HEK293 (cell line): ENCODE measurements around the gene LSM14B.

Experiments
- CTCF ChIA-PET: fragments of 350-600 bp; formaldehyde crosslinking; extraction: SDS; loops from one replicate; lab custom pipeline; 2021; ENCODE audit warnings: antibody characterized with exemption; lab: Yijun Ruan, JAX
- POLR2A ChIA-PET: fragments of 300-600 bp; formaldehyde crosslinking; extraction: SDS; loops from one replicate; lab custom pipeline; 2020; ENCODE audit warnings: antibody characterized with exemption, inconsistent platforms; lab: Yijun Ruan, JAX
- H3K27ac ChIP-seq: fragments of 200-500 bp; sonication (Bioruptor generic); 2 replicates; pipeline ENCODE4 v1.5.1; 2014; ENCODE audit warnings: low read depth, low read length, control low read depth, inconsistent platforms; ENCODE audit errors: extremely low read depth
- H3K36me3 ChIP-seq, 2 experiments: fragments of 200-500 bp in 1 of 2; sonication (Bioruptor generic) in 1 of 2; 1 replicate in 1 of 2; 2 replicates in 1 of 2; pipeline ENCODE4 v1.5.1; 2014 to 2017; ENCODE audit warnings: inconsistent platforms in 2 of 2, low read length in 2 of 2; ENCODE audit not compliant: control insufficient read depth in 2 of 2, insufficient read depth in 1 of 2
- H3K4me1 ChIP-seq: fragments of 200-500 bp; sonication (Bioruptor generic); 2 replicates; pipeline ENCODE4 v1.5.1; 2014; ENCODE audit warnings: mild to moderate bottlenecking, low read length, inconsistent platforms; ENCODE audit not compliant: control insufficient read depth, insufficient read depth
- H3K4me3 ChIP-seq: 2 replicates; pipeline ENCODE4 v1.5.1; 2011; ENCODE audit warnings: low read depth, mild to moderate bottlenecking, control low read depth, low read length, moderate library complexity
- H3K9me3 ChIP-seq: fragments of 200-500 bp; sonication (Bioruptor generic); 2 replicates; pipeline ENCODE4 v1.5.1; 2014; ENCODE audit warnings: low read depth, low read length, inconsistent platforms; ENCODE audit not compliant: control insufficient read depth, insufficient read depth
- EGR2 ChIP-seq: fragments of 450-650 bp; formaldehyde crosslinking; IDR thresholded peaks from 2 replicates; pipeline ENCODE4 v1.5.1; 2016; ENCODE audit warnings: low read depth, missing biosample characterization, missing genetic modification characterization
- KLF16 ChIP-seq: fragments of 450-650 bp; formaldehyde crosslinking; IDR thresholded peaks from 2 replicates; pipeline ENCODE4 v1.5.1; 2017; ENCODE audit warnings: missing biosample characterization, missing genetic modification characterization
- KLF17 ChIP-seq: fragments of 450-650 bp; formaldehyde crosslinking; IDR thresholded peaks from 2 replicates; pipeline ENCODE4 v1.5.1; 2016; ENCODE audit warnings: missing biosample characterization, missing genetic modification characterization
- ZFHX2 ChIP-seq: fragments of 450-650 bp; formaldehyde crosslinking; conservative IDR thresholded peaks from 2 replicates; pipeline ENCODE4 v1.5.1; 2016; ENCODE audit warnings: missing biosample characterization, missing genetic modification characterization
- ZNF157 ChIP-seq: fragments of 450-650 bp; formaldehyde crosslinking; IDR thresholded peaks from 2 replicates; pipeline ENCODE4 v1.5.1; 2016; ENCODE audit warnings: missing biosample characterization, missing genetic modification characterization
- ZNF175 ChIP-seq: fragments of 450-650 bp; formaldehyde crosslinking; IDR thresholded peaks from 2 replicates; pipeline ENCODE4 v1.5.1; 2016; ENCODE audit warnings: missing biosample characterization, missing genetic modification characterization
- ZNF18 ChIP-seq: fragments of 450-650 bp; formaldehyde crosslinking; IDR thresholded peaks from 2 replicates; pipeline ENCODE4 v1.5.1; 2016; ENCODE audit warnings: missing biosample characterization, missing genetic modification characterization
- ZNF266 ChIP-seq: fragments of 450-650 bp; formaldehyde crosslinking; IDR thresholded peaks from 2 replicates; pipeline ENCODE4 v1.5.1; 2016; ENCODE audit warnings: missing biosample characterization, missing genetic modification characterization, low read depth
- ZNF510 ChIP-seq: fragments of 450-650 bp; formaldehyde crosslinking; IDR thresholded peaks from 2 replicates; pipeline ENCODE4 v1.5.1; 2018; ENCODE audit warnings: mild to moderate bottlenecking, missing genetic modification characterization, missing biosample characterization; ENCODE audit not compliant: insufficient replicate concordance
- ZNF555 ChIP-seq: fragments of 450-650 bp; formaldehyde crosslinking; conservative IDR thresholded peaks from 2 replicates; pipeline ENCODE4 v1.5.1; 2017; ENCODE audit warnings: missing biosample characterization, mild to moderate bottlenecking, missing genetic modification characterization, inconsistent platforms
- ZNF558 ChIP-seq: fragments of 450-650 bp; formaldehyde crosslinking; IDR thresholded peaks from 2 replicates; pipeline ENCODE4 v1.5.1; 2016; ENCODE audit warnings: missing biosample characterization, missing genetic modification characterization
- ZNF623 ChIP-seq: fragments of 450-650 bp; formaldehyde crosslinking; IDR thresholded peaks from 2 replicates; pipeline ENCODE4 v1.5.1; 2016; ENCODE audit warnings: missing biosample characterization, missing genetic modification characterization
- ZNF624 ChIP-seq: fragments of 450-650 bp; formaldehyde crosslinking; IDR thresholded peaks from 2 replicates; pipeline ENCODE4 v1.5.1; 2017; ENCODE audit warnings: missing biosample characterization, missing genetic modification characterization
- ZNF645 ChIP-seq: fragments of 450-650 bp; formaldehyde crosslinking; IDR thresholded peaks from 2 replicates; pipeline ENCODE4; 2016; ENCODE audit warnings: missing biosample characterization, missing genetic modification characterization
- ZNF768 ChIP-seq: fragments of 450-650 bp; formaldehyde crosslinking; IDR thresholded peaks from 2 replicates; pipeline ENCODE4 v1.5.1; 2018; ENCODE audit warnings: missing biosample characterization, mild to moderate bottlenecking, missing genetic modification characterization
- ZNF776 ChIP-seq: fragments of 450-650 bp; formaldehyde crosslinking; IDR thresholded peaks from 2 replicates; pipeline ENCODE4 v1.5.0; 2017; ENCODE audit warnings: missing biosample characterization, missing genetic modification characterization, borderline replicate concordance
- ZNF830 ChIP-seq: fragments of 450-650 bp; IDR thresholded peaks from 2 replicates; pipeline ENCODE4 v1.5.0; 2018; ENCODE audit warnings: missing biosample characterization, missing genetic modification characterization, low read depth, mild to moderate bottlenecking, moderate library complexity
- ZNF837 ChIP-seq: fragments of 450-650 bp; formaldehyde crosslinking; IDR thresholded peaks from 2 replicates; pipeline ENCODE4 v1.5.1; 2016; ENCODE audit warnings: missing biosample characterization, missing genetic modification characterization
- ZSCAN5A ChIP-seq: fragments of 450-650 bp; formaldehyde crosslinking; IDR thresholded peaks from 2 replicates; pipeline ENCODE4 v1.5.1; 2016; ENCODE audit warnings: missing biosample characterization, missing genetic modification characterization

The LSM14B gene

GRCh38 chr20:62174021-62174804 lies 51.9 kb downstream of the LSM14B start:
- H3K9me3 ChIP-seq = no peaks in the 10 kb centered on the region
- ChIA-PET POLR2A (no interaction called here), CTCF (no interaction called here)
- H3K4me1 ChIP-seq = no peaks in the 10 kb centered on the region
- no peak overlapping the region for H3K4me3 ChIP-seq
- TF ChIP-seq ZNF175 = no peak
- H3K36me3 ChIP-seq = peaks cover 0 to 37% of the 10 kb centered on the region in 2 experiments; a peak in 2 of 3 replicates
- no peak overlapping the region for H3K27ac ChIP-seq

GRCh38 chr20:62174870-62175624 lies 52.8 kb downstream of the LSM14B start:
- peaks cover 0 to 32% of the 10 kb centered on the region in 2 experiments; a peak in 2 of 3 replicates for H3K36me3 ChIP-seq
- CTCF ChIA-PET = no interaction called here

GRCh38 chr20:62175711-62176110 lies 53.4 kb downstream of the LSM14B start:
- POLR2A ChIA-PET = no interaction called here

More at GRCh38 chr20:62174870-62175624, 52.8 kb downstream of the LSM14B start:
- no peak overlapping the region for H3K27ac ChIP-seq
- POLR2A ChIA-PET = no interaction called here
- H3K4me1 ChIP-seq = no peaks in the 10 kb centered on the region
- H3K9me3 ChIP-seq = no peaks in the 10 kb centered on the region
- TF ChIP-seq ZNF266 (tag by site-specific recombination) = no peak
- peak; percentile 93 for TF ChIP-seq ZNF623 (tag by site-specific recombination)
- TF ChIP-seq ZFHX2 = peak; percentile 41
- 0 out of 2 replicates have a peak, but pooled peaks have one; percentile 27 for TF ChIP-seq EGR2 (tag by site-specific recombination)
- no peak for TF ChIP-seq ZNF776 (tag by site-specific recombination)
- TF ChIP-seq KLF17 (tag by site-specific recombination) = no peak
- no peak overlapping the region for H3K4me3 ChIP-seq

More at GRCh38 chr20:62175711-62176110, 53.4 kb downstream of the LSM14B start:
- Histone ChIP-seq H3K4me1 (no peaks in the 10 kb centered on the region), H3K36me3 (peaks cover 0 to 32% of the 10 kb centered on the region in 2 experiments; a peak in 2 of 3 replicates), H3K27ac (no peak overlapping the region), H3K4me3 (no peak overlapping the region), H3K9me3 (no peaks in the 10 kb centered on the region)
- CTCF ChIA-PET = no interaction called here
- TF ChIP-seq ZNF18 (tag by site-specific recombination) (no peak), ZNF555 (tag by site-specific recombination) (no peak), ZSCAN5A (tag by site-specific recombination) (no peak), ZNF624 (no peak), ZNF837 (tag by site-specific recombination) (no peak), ZNF645 (tag by site-specific recombination) (no peak), ZNF157 (tag by site-specific recombination) (no peak), KLF16 (tag by site-specific recombination) (no peak), ZNF768 (tag by site-specific recombination) (no peak), ZNF830 (tag by site-specific recombination) (no peak), ZNF558 (no peak), ZNF510 (tag by site-specific recombination) (no peak)
